Kidney capillary endothelial cell (primary cell): ENCODE data around the gene LOXL1.
"Not testable (repeated sequence)": the region's sequence is repeated elsewhere in the genome, so short reads cannot be mapped to it uniquely, and the experiment has no call there.

Experiments
- DNase-seq: peaks from one replicate; pipeline ENCODE4 v3.0.0-alpha.2; 2018; ENCODE audit warnings: low spot score

Gene LOXL1

GRCh38 chr15:73922186-73923151, 3.8 kb upstream of the LOXL1 start:
- DNase-seq = no peak

GRCh38 chr15:73923156-73923487, 3.1 kb upstream of the LOXL1 start:
- no peak for DNase-seq

GRCh38 chr15:73923488-73924164, 2.6 kb upstream of the LOXL1 start:
- no peak for DNase-seq

GRCh38 chr15:73924171-73924921, 1.9 kb upstream of the LOXL1 start:
- peak; percentile 78 for DNase-seq

- no peak for DNase-seq
Observed at GRCh38 chr15:73925848-73926218, 429 bp upstream of the LOXL1 start.

GRCh38 chr15:73927003-73927475, 777 bp downstream of the LOXL1 start:
- no peak for DNase-seq

- DNase-seq = no peak
Observed at GRCh38 chr15:73927476-73928240, 1.4 kb downstream of the LOXL1 start.

GRCh38 chr15:73928241-73928579, 1.9 kb downstream of the LOXL1 start:
- no peak for DNase-seq

- no peak for DNase-seq
Observed at GRCh38 chr15:73928971-73929627, 2.8 kb downstream of the LOXL1 start.

- no peak for DNase-seq
Observed at GRCh38 chr15:73930371-73930770, 4.1 kb downstream of the LOXL1 start.

- no peak for DNase-seq
Observed at GRCh38 chr15:73930790-73931281, 4.6 kb downstream of the LOXL1 start.

- DNase-seq = no peak
Observed at GRCh38 chr15:73931441-73931840, 5.2 kb downstream of the LOXL1 start.

- no peak for DNase-seq
Observed at GRCh38 chr15:73932381-73933191, 6.3 kb downstream of the LOXL1 start.

GRCh38 chr15:73934281-73934680, 8.0 kb downstream of the LOXL1 start:
- DNase-seq = no peak

- no peak for DNase-seq
Observed at GRCh38 chr15:73935547-73935946, 9.3 kb downstream of the LOXL1 start.

- DNase-seq = no peak
Observed at GRCh38 chr15:73936181-73936580, 9.9 kb downstream of the LOXL1 start.

GRCh38 chr15:73936588-73937290, 10.5 kb downstream of the LOXL1 start:
- no peak for DNase-seq

GRCh38 chr15:73937296-73937695, 11.0 kb downstream of the LOXL1 start:
- no peak for DNase-seq

- no peak for DNase-seq
Observed at GRCh38 chr15:73937726-73938125, 11.5 kb downstream of the LOXL1 start.

- not testable (repeated sequence) for DNase-seq
Observed at GRCh38 chr15:73938516-73938915, 12.3 kb downstream of the LOXL1 start.
